ENCODE data around the gene SH3PXD2A. TPM values are rescaled to one million over a fixed set of nuclear protein-coding genes. Genes with fewer than 3 reads are reported as not detected.
"Not testable (repeated sequence)": the region's sequence is repeated elsewhere in the genome, so short reads cannot be mapped to it uniquely, and the experiment has no call there.

Gene SH3PXD2A
- total and polyA plus RNA-seq, 5 donors from 2014 or later: 0.24 to 15.4 (median 0.47) TPM

DNA sequence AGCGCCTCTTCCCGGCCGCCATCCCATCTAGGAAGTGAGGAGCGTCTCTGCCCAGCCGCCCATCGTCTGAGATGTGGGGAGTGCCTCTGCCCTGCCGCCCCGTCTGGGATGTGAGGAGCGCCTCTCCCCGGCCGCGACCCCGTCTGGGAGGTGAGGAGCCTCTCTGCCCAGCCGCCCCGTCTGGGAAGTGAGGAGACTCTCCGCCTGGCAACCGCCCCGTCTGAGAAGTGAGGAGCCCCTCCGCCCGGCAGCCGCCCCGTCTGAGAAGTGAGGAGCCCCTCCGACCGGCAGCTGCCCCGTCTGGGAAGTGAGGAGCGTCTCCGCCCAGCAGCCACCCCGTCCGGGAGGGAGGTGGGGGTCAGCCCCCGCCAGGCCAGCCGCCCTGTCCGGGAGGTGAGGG lies 248.3 kb downstream of the SH3PXD2A start:
- H3K27me3 Mint-ChIP-seq; H3K4me1 ChIP-seq (ENCODE audit: control insufficient read depth, insufficient read depth, low read length, poor library complexity, severe bottlenecking); H3K27ac Mint-ChIP-seq; H3K9me3 ChIP-seq (ENCODE audit: control insufficient read depth in 2 of 2, low read length in 2 of 2); ATAC-seq (ENCODE audit: low read depth in 2 of 2); H3K4me3 Mint-ChIP-seq; H3K4me3 ChIP-seq (ENCODE audit: low read depth, low read length); H3K9me3 Mint-ChIP-seq; H3K27ac ChIP-seq (ENCODE audit: insufficient read depth, low read length, poor library complexity, severe bottlenecking); H3K4me1 Mint-ChIP-seq; H3K27me3 ChIP-seq (ENCODE audit: control insufficient read depth, insufficient read depth, low read length); DNase-seq: not testable (repeated sequence)
- peaks cover 15% of the 10 kb centered on the region for H3K36me3 Mint-ChIP-seq
- peaks cover 15% of the 10 kb centered on the region for H3K36me3 ChIP-seq (ENCODE audit: control insufficient read depth, insufficient read depth, low read length)

GRCh38 chr10:103606097-103606438 lies 249.3 kb downstream of the SH3PXD2A start:
- H3K4me3 Mint-ChIP-seq: not testable (repeated sequence)

GRCh38 chr10:103605359-103606096 lies 249.8 kb downstream of the SH3PXD2A start:
- H3K4me1 Mint-ChIP-seq: no peaks in the 10 kb centered on the region
- peaks cover 3% of the 10 kb centered on the region for H3K36me3 ChIP-seq (ENCODE audit: control insufficient read depth, insufficient read depth, low read length)
- no peak overlapping the region for H3K4me3 ChIP-seq (ENCODE audit: low read depth, low read length)
- H3K4me1 ChIP-seq (ENCODE audit: control insufficient read depth, insufficient read depth, low read length, poor library complexity, severe bottlenecking): no peaks in the 10 kb centered on the region
- no peaks in the 10 kb centered on the region for H3K9me3 ChIP-seq (ENCODE audit: control insufficient read depth in 2 of 2, low read length in 2 of 2)
- no peak overlapping the region for H3K27ac ChIP-seq (ENCODE audit: insufficient read depth, low read length, poor library complexity, severe bottlenecking)
- DNase-seq: peak in 2 of 3 donors; percentile 38 to 39
- H3K27me3 ChIP-seq (ENCODE audit: control insufficient read depth, insufficient read depth, low read length): no peaks in the 10 kb centered on the region
- no peak for ATAC-seq (ENCODE audit: low read depth in 2 of 2)
- no peaks in the 10 kb centered on the region for H3K27me3 Mint-ChIP-seq
- no peaks in the 10 kb centered on the region for H3K9me3 Mint-ChIP-seq
- peaks cover 9% of the 10 kb centered on the region for H3K36me3 Mint-ChIP-seq
- no peak overlapping the region for H3K4me3 Mint-ChIP-seq
- peak overlapping the region in 1 of 3 donors; percentile 38 for H3K27ac Mint-ChIP-seq

More at GRCh38 chr10:103606097-103606438, 249.3 kb downstream of the SH3PXD2A start:
- peak overlapping the region in 1 of 3 donors; percentile 38 for H3K27ac Mint-ChIP-seq
- ATAC-seq (ENCODE audit: low read depth in 2 of 2); H3K36me3 Mint-ChIP-seq; H3K9me3 ChIP-seq (ENCODE audit: control insufficient read depth in 2 of 2, low read length in 2 of 2); H3K36me3 ChIP-seq (ENCODE audit: control insufficient read depth, insufficient read depth, low read length); H3K4me1 ChIP-seq (ENCODE audit: control insufficient read depth, insufficient read depth, low read length, poor library complexity, severe bottlenecking); H3K4me3 ChIP-seq (ENCODE audit: low read depth, low read length); H3K27ac ChIP-seq (ENCODE audit: insufficient read depth, low read length, poor library complexity, severe bottlenecking); H3K27me3 ChIP-seq (ENCODE audit: control insufficient read depth, insufficient read depth, low read length); H3K27me3 Mint-ChIP-seq; H3K4me1 Mint-ChIP-seq; H3K9me3 Mint-ChIP-seq; DNase-seq: not testable (repeated sequence)

GRCh38 chr10:103603382-103603781 lies 252.0 kb downstream of the SH3PXD2A start:
- H3K4me3 Mint-ChIP-seq: no peak overlapping the region
- no peak for ATAC-seq (ENCODE audit: low read depth in 2 of 2)
- H3K27ac Mint-ChIP-seq: no peak overlapping the region

GRCh38 chr10:103602852-103603155 lies 252.6 kb downstream of the SH3PXD2A start:
- Histone ChIP-seq H3K4me3 (ENCODE audit: low read depth, low read length) (no peak overlapping the region), H3K4me1 (ENCODE audit: control insufficient read depth, insufficient read depth, low read length, poor library complexity, severe bottlenecking) (no peaks in the 10 kb centered on the region), H3K27me3 (ENCODE audit: control insufficient read depth, insufficient read depth, low read length) (no peaks in the 10 kb centered on the region), H3K27ac (ENCODE audit: insufficient read depth, low read length, poor library complexity, severe bottlenecking) (no peak overlapping the region), H3K9me3 (ENCODE audit: control insufficient read depth in 2 of 2, low read length in 2 of 2) (no peaks in the 10 kb centered on the region), H3K36me3 (ENCODE audit: control insufficient read depth, insufficient read depth, low read length) (no peaks in the 10 kb centered on the region)
- ATAC-seq (ENCODE audit: low read depth in 2 of 2): no peak
- Mint-ChIP-seq H3K9me3 (no peaks in the 10 kb centered on the region), H3K27ac (no peak overlapping the region), H3K4me3 (no peak overlapping the region), H3K27me3 (no peaks in the 10 kb centered on the region), H3K36me3 (peaks cover 5% of the 10 kb centered on the region), H3K4me1 (no peaks in the 10 kb centered on the region)
- no peak for DNase-seq

More at GRCh38 chr10:103603382-103603781, 252.0 kb downstream of the SH3PXD2A start:
- H3K4me1 Mint-ChIP-seq: no peaks in the 10 kb centered on the region
- H3K9me3 ChIP-seq (ENCODE audit: control insufficient read depth in 2 of 2, low read length in 2 of 2): no peaks in the 10 kb centered on the region
- no peaks in the 10 kb centered on the region for H3K36me3 ChIP-seq (ENCODE audit: control insufficient read depth, insufficient read depth, low read length)
- H3K27ac ChIP-seq (ENCODE audit: insufficient read depth, low read length, poor library complexity, severe bottlenecking): no peak overlapping the region
- H3K27me3 Mint-ChIP-seq: no peaks in the 10 kb centered on the region
- H3K36me3 Mint-ChIP-seq: peaks cover 5% of the 10 kb centered on the region
- no peak overlapping the region for H3K4me3 ChIP-seq (ENCODE audit: low read depth, low read length)
- no peaks in the 10 kb centered on the region for H3K9me3 Mint-ChIP-seq
- no peaks in the 10 kb centered on the region for H3K4me1 ChIP-seq (ENCODE audit: control insufficient read depth, insufficient read depth, low read length, poor library complexity, severe bottlenecking)
- DNase-seq: no peak
- H3K27me3 ChIP-seq (ENCODE audit: control insufficient read depth, insufficient read depth, low read length): no peaks in the 10 kb centered on the region

DNA sequence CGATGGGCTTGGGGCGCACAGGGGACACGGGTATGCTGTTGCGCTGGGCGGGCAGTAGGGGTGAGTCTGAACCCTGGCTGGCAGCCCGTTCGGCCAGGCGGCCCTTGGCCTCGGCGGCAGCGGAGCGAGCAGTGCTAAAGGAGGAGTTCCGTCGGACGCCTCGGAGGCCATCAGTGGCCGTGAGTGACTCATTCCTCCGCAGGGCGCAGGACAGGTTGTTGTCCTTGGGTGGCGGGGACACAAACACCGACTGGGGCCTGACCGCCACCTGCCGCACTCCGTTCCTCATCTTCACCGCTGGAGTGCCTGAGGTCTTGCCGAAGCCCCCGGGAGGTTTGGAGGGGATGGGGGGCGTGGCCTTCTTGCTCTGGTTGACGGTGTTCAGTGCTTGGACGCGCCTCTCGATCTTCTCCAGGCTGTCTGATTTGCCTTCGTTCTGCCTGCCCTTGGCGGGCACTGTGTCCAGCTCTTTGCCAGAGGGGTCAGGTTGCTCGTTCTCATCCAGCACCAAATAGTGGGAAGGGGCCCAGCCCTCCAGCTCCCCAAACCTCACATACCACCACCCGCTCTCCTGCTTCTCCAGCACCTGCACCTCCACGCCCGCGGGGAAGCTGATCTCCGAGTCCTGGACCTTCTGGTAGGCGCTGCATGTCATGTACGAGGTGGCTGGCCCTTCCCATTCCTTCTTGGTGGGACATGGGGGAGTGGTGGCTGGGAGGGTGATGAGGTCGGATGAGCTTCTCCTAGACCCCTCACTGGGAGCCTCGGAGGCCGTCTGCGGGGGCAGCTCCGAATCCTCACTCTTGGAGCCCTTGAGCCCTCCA lies 253.1 kb downstream of the SH3PXD2A start:
- Histone ChIP-seq H3K27ac (ENCODE audit: insufficient read depth, low read length, poor library complexity, severe bottlenecking) (no peak overlapping the region), H3K36me3 (ENCODE audit: control insufficient read depth, insufficient read depth, low read length) (no peaks in the 10 kb centered on the region), H3K4me3 (ENCODE audit: low read depth, low read length) (no peak overlapping the region), H3K9me3 (ENCODE audit: control insufficient read depth in 2 of 2, low read length in 2 of 2) (no peaks in the 10 kb centered on the region), H3K4me1 (ENCODE audit: control insufficient read depth, insufficient read depth, low read length, poor library complexity, severe bottlenecking) (no peaks in the 10 kb centered on the region), H3K27me3 (ENCODE audit: control insufficient read depth, insufficient read depth, low read length) (no peaks in the 10 kb centered on the region)
- ATAC-seq (ENCODE audit: low read depth in 2 of 2) (no peak), DNase-seq (no peak)
- Mint-ChIP-seq H3K27ac (peak overlapping the region in 1 of 3 donors; percentile 65), H3K4me3 (no peak overlapping the region), H3K27me3 (no peaks in the 10 kb centered on the region), H3K9me3 (no peaks in the 10 kb centered on the region), H3K4me1 (no peaks in the 10 kb centered on the region), H3K36me3 (peaks cover 5% of the 10 kb centered on the region)

- DNase-seq (no peak), ATAC-seq (ENCODE audit: low read depth in 2 of 2) (no peak)
- Histone ChIP-seq H3K27me3 (ENCODE audit: control insufficient read depth, insufficient read depth, low read length) (no peaks in the 10 kb centered on the region), H3K36me3 (ENCODE audit: control insufficient read depth, insufficient read depth, low read length) (no peaks in the 10 kb centered on the region), H3K27ac (ENCODE audit: insufficient read depth, low read length, poor library complexity, severe bottlenecking) (no peak overlapping the region), H3K9me3 (ENCODE audit: control insufficient read depth in 2 of 2, low read length in 2 of 2) (no peaks in the 10 kb centered on the region), H3K4me3 (ENCODE audit: low read depth, low read length) (no peak overlapping the region), H3K4me1 (ENCODE audit: control insufficient read depth, insufficient read depth, low read length, poor library complexity, severe bottlenecking) (no peaks in the 10 kb centered on the region)
- Mint-ChIP-seq H3K4me1 (no peaks in the 10 kb centered on the region), H3K36me3 (peaks cover 5% of the 10 kb centered on the region), H3K4me3 (no peak overlapping the region), H3K27ac (no peak overlapping the region), H3K27me3 (no peaks in the 10 kb centered on the region), H3K9me3 (no peaks in the 10 kb centered on the region)
Measured at GRCh38 chr10:103600956-103601569, 254.3 kb downstream of the SH3PXD2A start.
